NCI-H526 treated with DMSO at 0.1 percent for 48 hours (cell line): Measurements from ENCODE around the gene ASPDH.

ENCODE experiments used
- DNase-seq: peaks from one replicate; lab custom pipeline; 2025; lab: John Stamatoyannopoulos, UW

The ASPDH gene

GRCh38 chr19:50496189-50497021 lies 17.3 kb downstream of the ASPDH start:
- DNase-seq, result no peak

- DNase-seq, result no peak
Observed at GRCh38 chr19:50495020-50495531, 18.6 kb downstream of the ASPDH start.

- DNase-seq, result no peak
Observed at GRCh38 chr19:50494186-50495019, 19.3 kb downstream of the ASPDH start.

GRCh38 chr19:50493171-50493570 lies 20.5 kb downstream of the ASPDH start:
- DNase-seq, result no peak

- DNase-seq, result no peak
Observed at GRCh38 chr19:50492303-50493052, 21.2 kb downstream of the ASPDH start.

GRCh38 chr19:50490991-50491472 lies 22.7 kb downstream of the ASPDH start:
- no peak for DNase-seq

GRCh38 chr19:50490411-50490811 lies 23.3 kb downstream of the ASPDH start:
- no peak for DNase-seq

GRCh38 chr19:50489461-50490011 lies 24.2 kb downstream of the ASPDH start:
- no peak for DNase-seq

GRCh38 chr19:50488389-50489194 lies 25.1 kb downstream of the ASPDH start:
- DNase-seq, result no peak

- no peak for DNase-seq
Observed at GRCh38 chr19:50486823-50487515, 26.7 kb downstream of the ASPDH start.

- DNase-seq, result no peak
Observed at GRCh38 chr19:50485284-50485955, 28.3 kb downstream of the ASPDH start.

- no peak for DNase-seq
Observed at GRCh38 chr19:50482916-50483315, 30.8 kb downstream of the ASPDH start.

- no peak for DNase-seq
Observed at GRCh38 chr19:50482271-50482855, 31.4 kb downstream of the ASPDH start.

GRCh38 chr19:50481351-50482149 lies 32.2 kb downstream of the ASPDH start:
- no peak for DNase-seq

- DNase-seq, result no peak
Observed at GRCh38 chr19:50480281-50481111, 33.2 kb downstream of the ASPDH start.

GRCh38 chr19:50479761-50480251 lies 33.9 kb downstream of the ASPDH start:
- DNase-seq, result no peak
